PFSK-1 (cell line): ENCODE data around the gene MAP3K7.

Source experiments
- FOXP2 ChIP-seq: optimal IDR thresholded peaks from 2 replicates; pipeline ENCODE3; 2011; ENCODE audit warnings: borderline replicate concordance, control low read depth, inconsistent platforms; ENCODE audit not compliant: insufficient read depth; ENCODE audit errors: extremely low read length, extremely low read depth
- POLR2AphosphoS5 ChIP-seq: IDR thresholded peaks from 2 replicates; pipeline ENCODE4 v1.6.1; 2012; ENCODE audit warnings: low read depth, mild to moderate bottlenecking, control low read depth, low read length, moderate library complexity
- SIN3A ChIP-seq: IDR thresholded peaks from 2 replicates; pipeline ENCODE4 v1.6.1; 2012; ENCODE audit warnings: mild to moderate bottlenecking, low read length, moderate library complexity, borderline replicate concordance; ENCODE audit not compliant: insufficient read depth
- TAF1 ChIP-seq: IDR thresholded peaks from 2 replicates; pipeline ENCODE4 v1.6.1; 2012; ENCODE audit warnings: low read length, control low read depth, borderline replicate concordance; ENCODE audit not compliant: insufficient read depth
- TF ChIP-seq, protein P1 (sequence below), 2 experiments: IDR thresholded peaks; 2 replicates each; pipeline versions ENCODE4 v1.6.1 to v1.8.0; 2011 to 2012; ENCODE audit warnings: low read depth in 2 of 2, low read length in 2 of 2, control low read depth in 1 of 2, inconsistent platforms in 1 of 2, mild to moderate bottlenecking in 1 of 2, moderate library complexity in 1 of 2; ENCODE audit not compliant: insufficient read depth in 1 of 2

DNA sequence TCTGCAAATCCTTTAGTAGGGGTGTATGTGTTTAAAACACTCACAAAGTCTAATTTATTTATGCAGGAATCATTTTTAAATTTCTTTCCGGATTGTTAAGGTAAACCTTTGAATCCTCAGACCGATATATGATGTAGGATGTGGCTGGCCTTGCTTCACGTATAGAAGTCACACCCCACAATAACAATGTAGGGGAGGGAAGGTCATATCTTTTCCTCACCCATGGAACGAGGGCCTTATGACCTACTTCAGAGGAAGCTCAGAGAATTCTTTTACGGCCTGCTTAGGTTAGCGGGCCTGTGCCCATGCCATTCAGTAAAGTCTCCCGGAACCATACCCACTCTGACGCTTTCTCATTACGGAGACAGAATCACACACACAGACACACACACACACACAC, 102.9 kb downstream of the MAP3K7 start:
- TF ChIP-seq SIN3A = no peak
- TF ChIP-seq TAF1 = no peak
- TF ChIP-seq, protein P1, sequence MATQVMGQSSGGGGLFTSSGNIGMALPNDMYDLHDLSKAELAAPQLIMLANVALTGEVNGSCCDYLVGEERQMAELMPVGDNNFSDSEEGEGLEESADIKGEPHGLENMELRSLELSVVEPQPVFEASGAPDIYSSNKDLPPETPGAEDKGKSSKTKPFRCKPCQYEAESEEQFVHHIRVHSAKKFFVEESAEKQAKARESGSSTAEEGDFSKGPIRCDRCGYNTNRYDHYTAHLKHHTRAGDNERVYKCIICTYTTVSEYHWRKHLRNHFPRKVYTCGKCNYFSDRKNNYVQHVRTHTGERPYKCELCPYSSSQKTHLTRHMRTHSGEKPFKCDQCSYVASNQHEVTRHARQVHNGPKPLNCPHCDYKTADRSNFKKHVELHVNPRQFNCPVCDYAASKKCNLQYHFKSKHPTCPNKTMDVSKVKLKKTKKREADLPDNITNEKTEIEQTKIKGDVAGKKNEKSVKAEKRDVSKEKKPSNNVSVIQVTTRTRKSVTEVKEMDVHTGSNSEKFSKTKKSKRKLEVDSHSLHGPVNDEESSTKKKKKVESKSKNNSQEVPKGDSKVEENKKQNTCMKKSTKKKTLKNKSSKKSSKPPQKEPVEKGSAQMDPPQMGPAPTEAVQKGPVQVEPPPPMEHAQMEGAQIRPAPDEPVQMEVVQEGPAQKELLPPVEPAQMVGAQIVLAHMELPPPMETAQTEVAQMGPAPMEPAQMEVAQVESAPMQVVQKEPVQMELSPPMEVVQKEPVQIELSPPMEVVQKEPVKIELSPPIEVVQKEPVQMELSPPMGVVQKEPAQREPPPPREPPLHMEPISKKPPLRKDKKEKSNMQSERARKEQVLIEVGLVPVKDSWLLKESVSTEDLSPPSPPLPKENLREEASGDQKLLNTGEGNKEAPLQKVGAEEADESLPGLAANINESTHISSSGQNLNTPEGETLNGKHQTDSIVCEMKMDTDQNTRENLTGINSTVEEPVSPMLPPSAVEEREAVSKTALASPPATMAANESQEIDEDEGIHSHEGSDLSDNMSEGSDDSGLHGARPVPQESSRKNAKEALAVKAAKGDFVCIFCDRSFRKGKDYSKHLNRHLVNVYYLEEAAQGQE (IDR thresholded peaks at IDR 0.05; ENCODE audit: insufficient read depth in 1 of 2, low read depth in 2 of 2, low read length in 2 of 2) = no peak
- TF ChIP-seq POLR2AphosphoS5 = no peak
- TF ChIP-seq FOXP2 = no peak
